DND-41 (cell line): ENCODE measurements around the gene SRRM2.

Experiments used
- ATAC-seq: fragments of 200-7000 bp; cut with Tn5 transposase; 3 replicates; pipeline ENCODE4 v1.9.1; 2021; ENCODE audit warnings: low read depth; ENCODE audit not compliant: insufficient read depth
- DNase-seq: peaks from one replicate; pipeline ENCODE4 v3.0.0-alpha.2; 2020
- H2AFZ ChIP-seq: 2 replicates; pipeline ENCODE4 v1.6.0; 2012; ENCODE audit warnings: low read depth, low read length
- H3K27ac ChIP-seq: 2 replicates; pipeline ENCODE4 v1.5.1; 2012; ENCODE audit warnings: low read length, inconsistent platforms
- H3K27me3 ChIP-seq: fragments of 200-600 bp; sonication (generic); 2 replicates; pipeline ENCODE4 v1.6.0; 2012; ENCODE audit warnings: low read length, mild to moderate bottlenecking, inconsistent platforms; ENCODE audit not compliant: insufficient read depth, poor library complexity
- H3K36me3 ChIP-seq: 2 replicates; pipeline ENCODE4 v1.5.1; 2012; ENCODE audit warnings: low read length, inconsistent platforms; ENCODE audit not compliant: insufficient read depth
- H3K4me1 ChIP-seq: 2 replicates; pipeline ENCODE4 v1.5.1; 2012; ENCODE audit warnings: mild to moderate bottlenecking, low read length; ENCODE audit not compliant: insufficient read depth
- H3K4me2 ChIP-seq: 2 replicates; pipeline ENCODE4 v1.6.0; 2012; ENCODE audit warnings: mild to moderate bottlenecking, moderate library complexity, low read length, inconsistent platforms; ENCODE audit not compliant: insufficient read depth
- H3K4me3 ChIP-seq, 2 experiments: fragments of 200-600 bp in 1 of 2; shearing (Covaris generic) in 1 of 2; 2 replicates each; pipeline ENCODE4 v1.5.1; 2012 to 2016; ENCODE audit warnings: inconsistent platforms in 2 of 2, low read length in 2 of 2, mild to moderate bottlenecking in 2 of 2, low read depth in 1 of 2, moderate library complexity in 1 of 2
- H3K79me2 ChIP-seq: 2 replicates; pipeline ENCODE4 v1.6.0; 2012; ENCODE audit warnings: low read length, inconsistent platforms; ENCODE audit not compliant: insufficient read depth
- H3K9ac ChIP-seq: 2 replicates; pipeline ENCODE4 v1.6.0; 2012; ENCODE audit warnings: low read depth, mild to moderate bottlenecking, inconsistent platforms, low read length, moderate library complexity
- H3K9me3 ChIP-seq: 2 replicates; pipeline ENCODE4 v1.5.1; 2012; ENCODE audit warnings: low read length, moderate library complexity, mild to moderate bottlenecking, inconsistent platforms; ENCODE audit not compliant: insufficient read depth, severe bottlenecking
- H4K20me1 ChIP-seq: 2 replicates; pipeline ENCODE4 v1.6.0; 2012; ENCODE audit warnings: low read length; ENCODE audit not compliant: insufficient read depth
- CTCF ChIP-seq: IDR thresholded peaks from 2 replicates; pipeline ENCODE4 v1.5.1; 2012; ENCODE audit warnings: borderline replicate concordance, low read length, moderate library complexity, mild to moderate bottlenecking; ENCODE audit not compliant: poor library complexity, severe bottlenecking; ENCODE audit errors: extremely low read depth
- EZH2 ChIP-seq: IDR thresholded peaks from 3 replicates; pipeline ENCODE4 v1.6.1; 2012; ENCODE audit warnings: borderline replicate concordance, low read depth, mild to moderate bottlenecking, moderate library complexity, low read length, inconsistent platforms; ENCODE audit not compliant: severe bottlenecking

SRRM2 gene

GRCh38 chr16:2737895-2738418 lies 14.5 kb upstream of the SRRM2 start:
- DNase-seq, result no peak
- Histone ChIP-seq H3K9ac (no peak overlapping the region), H4K20me1 (no peaks in the 10 kb centered on the region), H3K27ac (no peak overlapping the region), H3K4me2 (no peak overlapping the region), H3K27me3 (no peaks in the 10 kb centered on the region), H3K4me3 (no peak overlapping the region), H2AFZ (no peak overlapping the region), H3K9me3 (no peaks in the 10 kb centered on the region), H3K79me2 (no peaks in the 10 kb centered on the region), H3K36me3 (no peaks in the 10 kb centered on the region), H3K4me1 (no peaks in the 10 kb centered on the region)
- TF ChIP-seq EZH2, result no peak
- ATAC-seq, result no peak

- Histone ChIP-seq H2AFZ (no peak overlapping the region), H3K4me3 (no peak overlapping the region), H3K9me3 (no peaks in the 10 kb centered on the region), H4K20me1 (no peaks in the 10 kb centered on the region), H3K79me2 (no peaks in the 10 kb centered on the region), H3K27me3 (no peaks in the 10 kb centered on the region), H3K36me3 (no peaks in the 10 kb centered on the region), H3K27ac (no peak overlapping the region), H3K4me2 (no peak overlapping the region), H3K4me1 (no peaks in the 10 kb centered on the region), H3K9ac (no peak overlapping the region)
- no peak for DNase-seq
- ATAC-seq, result no peak
- TF ChIP-seq CTCF (no peak), EZH2 (no peak)
Measured at GRCh38 chr16:2738615-2739014, 13.8 kb upstream of the SRRM2 start.

GRCh38 chr16:2739625-2740430 lies 12.6 kb upstream of the SRRM2 start:
- TF ChIP-seq CTCF, result no peak
- no peak for TF ChIP-seq EZH2
- H3K4me2 ChIP-seq, result no peak overlapping the region
- H3K36me3 ChIP-seq, result no peaks in the 10 kb centered on the region
- no peak overlapping the region for H3K27ac ChIP-seq
- no peak for DNase-seq
- no peaks in the 10 kb centered on the region for H3K79me2 ChIP-seq
- ATAC-seq, result no peak
- no peaks in the 10 kb centered on the region for H4K20me1 ChIP-seq
- H3K4me3 ChIP-seq, result no peak overlapping the region
- H3K9me3 ChIP-seq, result no peaks in the 10 kb centered on the region
- no peaks in the 10 kb centered on the region for H3K27me3 ChIP-seq
- H3K4me1 ChIP-seq, result no peaks in the 10 kb centered on the region
- no peak overlapping the region for H2AFZ ChIP-seq
- H3K9ac ChIP-seq, result no peak overlapping the region; the same call in 1 of the 2 replicates

- Histone ChIP-seq H2AFZ (no peak overlapping the region), H3K27ac (no peak overlapping the region), H3K9me3 (no peaks in the 10 kb centered on the region), H4K20me1 (no peaks in the 10 kb centered on the region), H3K79me2 (no peaks in the 10 kb centered on the region), H3K4me3 (no peak overlapping the region), H3K4me1 (no peaks in the 10 kb centered on the region), H3K36me3 (no peaks in the 10 kb centered on the region), H3K9ac (no peak overlapping the region; the same call in 1 of the 2 replicates), H3K27me3 (no peaks in the 10 kb centered on the region), H3K4me2 (no peak overlapping the region)
- TF ChIP-seq CTCF (no peak), EZH2 (no peak)
- ATAC-seq (no peak), DNase-seq (no peak)
Measured at GRCh38 chr16:2740476-2740875, 12.0 kb upstream of the SRRM2 start.
